ENCODE results near the gene INSR. TPM values are rescaled to one million over a fixed set of nuclear protein-coding genes. Genes with fewer than 3 reads are reported as not detected.

INSR gene
- total RNA-seq, 1 donor from 2014 or later = 7.9 TPM

DNA sequence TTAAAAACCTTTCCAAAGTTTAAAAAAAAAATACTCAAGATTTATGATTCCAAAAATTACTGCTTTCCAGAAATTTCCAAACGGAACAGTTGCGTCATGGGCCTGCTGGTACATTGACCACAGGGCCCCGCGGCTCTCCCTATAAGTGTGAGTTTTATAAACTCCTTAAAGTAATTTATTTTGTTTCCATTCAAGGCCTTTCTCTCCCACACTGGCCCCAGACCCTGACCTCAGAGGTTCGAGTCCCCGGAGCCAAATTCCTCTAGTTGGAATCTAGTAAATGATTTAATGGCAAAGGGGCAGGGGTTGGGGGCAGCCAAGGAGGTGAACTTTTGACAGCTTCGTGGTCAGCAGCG lies 97.5 kb downstream of the INSR start:
- no peaks in the 10 kb centered on the region for H3K9me3 ChIP-seq (ENCODE audit: insufficient read depth, low read depth, low read length)
- H3K27me3 ChIP-seq (ENCODE audit: insufficient read depth, low read length) = peaks cover 4% of the 10 kb centered on the region
- peak overlapping the region; percentile 97 for H2AFZ ChIP-seq (ENCODE audit: low read depth, low read length)
- H3K27me3 Mint-ChIP-seq (ENCODE audit: low read depth, unreplicated experiment) = no peaks in the 10 kb centered on the region
- H3K4me1 ChIP-seq (ENCODE audit: insufficient read depth, low read length) = peaks cover 6% of the 10 kb centered on the region
- no peaks in the 10 kb centered on the region for H3K4me1 Mint-ChIP-seq (ENCODE audit: low read depth, unreplicated experiment)
- H3K4me3 ChIP-seq (ENCODE audit: insufficient read depth, low read depth, low read length) = peak overlapping the region; percentile 37
- no peak for TF ChIP-seq EZH2 (IDR thresholded peaks at IDR 0.05; ENCODE audit: insufficient read depth, low read length)
- TF ChIP-seq, protein P1, sequence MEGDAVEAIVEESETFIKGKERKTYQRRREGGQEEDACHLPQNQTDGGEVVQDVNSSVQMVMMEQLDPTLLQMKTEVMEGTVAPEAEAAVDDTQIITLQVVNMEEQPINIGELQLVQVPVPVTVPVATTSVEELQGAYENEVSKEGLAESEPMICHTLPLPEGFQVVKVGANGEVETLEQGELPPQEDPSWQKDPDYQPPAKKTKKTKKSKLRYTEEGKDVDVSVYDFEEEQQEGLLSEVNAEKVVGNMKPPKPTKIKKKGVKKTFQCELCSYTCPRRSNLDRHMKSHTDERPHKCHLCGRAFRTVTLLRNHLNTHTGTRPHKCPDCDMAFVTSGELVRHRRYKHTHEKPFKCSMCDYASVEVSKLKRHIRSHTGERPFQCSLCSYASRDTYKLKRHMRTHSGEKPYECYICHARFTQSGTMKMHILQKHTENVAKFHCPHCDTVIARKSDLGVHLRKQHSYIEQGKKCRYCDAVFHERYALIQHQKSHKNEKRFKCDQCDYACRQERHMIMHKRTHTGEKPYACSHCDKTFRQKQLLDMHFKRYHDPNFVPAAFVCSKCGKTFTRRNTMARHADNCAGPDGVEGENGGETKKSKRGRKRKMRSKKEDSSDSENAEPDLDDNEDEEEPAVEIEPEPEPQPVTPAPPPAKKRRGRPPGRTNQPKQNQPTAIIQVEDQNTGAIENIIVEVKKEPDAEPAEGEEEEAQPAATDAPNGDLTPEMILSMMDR (IDR thresholded peaks at IDR 0.05; ENCODE audit: insufficient read depth, low read depth, low read length) = no peak
- DNase-seq (ENCODE audit: low read depth) (no peak), FAIRE-seq (no peak)
- peak overlapping the region; percentile 77 for H3K4me3 Mint-ChIP-seq (ENCODE audit: unreplicated experiment)
- no peak overlapping the region for H3K27ac ChIP-seq (ENCODE audit: low read depth, low read length)
- H3K36me3 Mint-ChIP-seq (ENCODE audit: low read depth, unreplicated experiment) = no peaks in the 10 kb centered on the region
- H3K79me2 ChIP-seq (ENCODE audit: insufficient read depth, low read length) = no peaks in the 10 kb centered on the region
- H3K27ac Mint-ChIP-seq (ENCODE audit: unreplicated experiment) = peak overlapping the region; percentile 87
- H3K36me3 ChIP-seq (ENCODE audit: insufficient read depth, low read length) = no peaks in the 10 kb centered on the region
- H3K9me3 Mint-ChIP-seq (ENCODE audit: unreplicated experiment) = no peaks in the 10 kb centered on the region
- H3K9ac ChIP-seq (ENCODE audit: low read length) = no peak overlapping the region
- H4K20me1 ChIP-seq (ENCODE audit: insufficient read depth, low read length) = no peaks in the 10 kb centered on the region
- peak overlapping the region; percentile 99 for H3K4me2 ChIP-seq (ENCODE audit: low read length)

GRCh38 chr19:7195046-7195445 lies 99.2 kb downstream of the INSR start:
- no peak overlapping the region for H3K4me3 ChIP-seq (ENCODE audit: insufficient read depth, low read depth, low read length)
- peaks cover 4% of the 10 kb centered on the region for H3K27me3 ChIP-seq (ENCODE audit: insufficient read depth, low read length)
- no peaks in the 10 kb centered on the region for H3K79me2 ChIP-seq (ENCODE audit: insufficient read depth, low read length)
- Mint-ChIP-seq H3K4me1 (ENCODE audit: low read depth, unreplicated experiment) (no peaks in the 10 kb centered on the region), H3K9me3 (ENCODE audit: unreplicated experiment) (no peaks in the 10 kb centered on the region), H3K36me3 (ENCODE audit: low read depth, unreplicated experiment) (no peaks in the 10 kb centered on the region), H3K27me3 (ENCODE audit: low read depth, unreplicated experiment) (no peaks in the 10 kb centered on the region), H3K4me3 (ENCODE audit: unreplicated experiment) (no peak overlapping the region), H3K27ac (ENCODE audit: unreplicated experiment) (no peak overlapping the region)
- DNase-seq (ENCODE audit: low read depth) (no peak), FAIRE-seq (no peak)
- TF ChIP-seq, protein P1 (IDR thresholded peaks at IDR 0.05; ENCODE audit: insufficient read depth, low read depth, low read length) = no peak
- no peak for TF ChIP-seq EZH2 (IDR thresholded peaks at IDR 0.05; ENCODE audit: insufficient read depth, low read length)
- no peak overlapping the region for H3K9ac ChIP-seq (ENCODE audit: low read length)
- no peak overlapping the region for H2AFZ ChIP-seq (ENCODE audit: low read depth, low read length)
- no peaks in the 10 kb centered on the region for H3K9me3 ChIP-seq (ENCODE audit: insufficient read depth, low read depth, low read length)
- H3K4me1 ChIP-seq (ENCODE audit: insufficient read depth, low read length) = peaks cover 6% of the 10 kb centered on the region
- H4K20me1 ChIP-seq (ENCODE audit: insufficient read depth, low read length) = no peaks in the 10 kb centered on the region
- no peaks in the 10 kb centered on the region for H3K36me3 ChIP-seq (ENCODE audit: insufficient read depth, low read length)
- no peak overlapping the region for H3K4me2 ChIP-seq (ENCODE audit: low read length)
- H3K27ac ChIP-seq (ENCODE audit: low read depth, low read length) = no peak overlapping the region

- Mint-ChIP-seq H3K4me1 (ENCODE audit: low read depth, unreplicated experiment) (no peaks in the 10 kb centered on the region), H3K27me3 (ENCODE audit: low read depth, unreplicated experiment) (no peaks in the 10 kb centered on the region), H3K36me3 (ENCODE audit: low read depth, unreplicated experiment) (no peaks in the 10 kb centered on the region), H3K27ac (ENCODE audit: unreplicated experiment) (no peak overlapping the region), H3K9me3 (ENCODE audit: unreplicated experiment) (no peaks in the 10 kb centered on the region), H3K4me3 (ENCODE audit: unreplicated experiment) (no peak overlapping the region)
- Histone ChIP-seq H3K9ac (ENCODE audit: low read length) (no peak overlapping the region), H2AFZ (ENCODE audit: low read depth, low read length) (no peak overlapping the region), H4K20me1 (ENCODE audit: insufficient read depth, low read length) (no peaks in the 10 kb centered on the region), H3K9me3 (ENCODE audit: insufficient read depth, low read depth, low read length) (no peaks in the 10 kb centered on the region), H3K27ac (ENCODE audit: low read depth, low read length) (no peak overlapping the region), H3K27me3 (ENCODE audit: insufficient read depth, low read length) (peaks cover 4% of the 10 kb centered on the region), H3K4me1 (ENCODE audit: insufficient read depth, low read length) (peaks cover 6% of the 10 kb centered on the region), H3K79me2 (ENCODE audit: insufficient read depth, low read length) (no peaks in the 10 kb centered on the region), H3K36me3 (ENCODE audit: insufficient read depth, low read length) (no peaks in the 10 kb centered on the region), H3K4me2 (ENCODE audit: low read length) (no peak overlapping the region), H3K4me3 (ENCODE audit: insufficient read depth, low read depth, low read length) (no peak overlapping the region)
- DNase-seq (ENCODE audit: low read depth) (no peak), FAIRE-seq (no peak)
- TF ChIP-seq, protein P1 (IDR thresholded peaks at IDR 0.05; ENCODE audit: insufficient read depth, low read depth, low read length) = no peak
- no peak for TF ChIP-seq EZH2 (IDR thresholded peaks at IDR 0.05; ENCODE audit: insufficient read depth, low read length)
Observed at GRCh38 chr19:7194566-7194965, 99.6 kb downstream of the INSR start.

Measured in astrocyte (in vitro differentiated cells and primary cell).